GM18511 (cell line): ENCODE data around the gene GRB10.

Experiments
- ATAC-seq: cut with Tn5 transposase; IDR thresholded peaks from one replicate; pipeline ENCODE4 v1.9.1; 2021; ENCODE audit warnings: mild to moderate bottlenecking, moderate library complexity; ENCODE audit not compliant: unreplicated experiment

Gene GRB10

DNA sequence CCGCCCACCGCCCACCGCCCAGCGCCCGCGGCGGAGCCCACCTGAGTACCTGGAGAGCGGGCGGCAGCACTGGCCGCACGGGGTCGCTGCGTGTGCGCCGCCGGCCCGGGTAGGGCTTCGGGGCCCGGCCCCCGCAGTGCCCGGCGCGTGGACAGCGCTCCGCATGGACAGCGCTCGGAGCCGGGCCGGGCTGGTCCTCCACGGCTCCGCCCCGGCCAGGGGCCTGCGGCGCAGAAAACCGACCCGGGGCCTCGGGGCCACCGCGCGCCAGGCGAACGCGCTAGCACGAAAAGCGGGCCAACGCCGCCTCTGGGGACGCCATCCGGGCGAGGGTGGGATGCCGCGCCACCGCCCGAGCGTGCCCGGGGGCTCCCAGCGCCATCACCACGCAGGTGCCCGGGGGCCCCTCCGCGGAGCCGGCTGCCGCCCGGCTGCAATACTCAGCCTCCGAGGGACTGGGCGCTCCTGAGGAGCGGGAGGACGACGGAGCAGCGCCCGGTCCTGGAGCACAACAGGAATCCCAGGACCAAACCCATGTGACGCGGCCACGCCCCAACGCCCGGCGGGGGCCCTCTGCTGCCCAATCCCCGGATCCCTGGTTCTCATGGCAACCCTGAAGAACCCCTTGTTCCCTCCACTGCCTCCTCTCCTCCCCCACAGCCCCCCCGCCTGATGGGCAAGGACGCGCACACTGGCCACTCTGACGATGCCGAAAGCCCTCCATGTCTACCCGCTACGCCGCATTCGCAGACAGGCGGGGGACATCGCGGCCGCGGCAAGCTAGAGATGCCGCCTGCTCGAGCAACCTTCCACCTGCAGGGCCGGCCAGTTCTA, at the start of gene GRB10:
Gene GRB10, minus strand, starts transcription at position 522 of the 834 bp plus-strand sequence. CDS start 50,574 bp downstream, outside the sequence.
- ATAC-seq, result no peak

DNA sequence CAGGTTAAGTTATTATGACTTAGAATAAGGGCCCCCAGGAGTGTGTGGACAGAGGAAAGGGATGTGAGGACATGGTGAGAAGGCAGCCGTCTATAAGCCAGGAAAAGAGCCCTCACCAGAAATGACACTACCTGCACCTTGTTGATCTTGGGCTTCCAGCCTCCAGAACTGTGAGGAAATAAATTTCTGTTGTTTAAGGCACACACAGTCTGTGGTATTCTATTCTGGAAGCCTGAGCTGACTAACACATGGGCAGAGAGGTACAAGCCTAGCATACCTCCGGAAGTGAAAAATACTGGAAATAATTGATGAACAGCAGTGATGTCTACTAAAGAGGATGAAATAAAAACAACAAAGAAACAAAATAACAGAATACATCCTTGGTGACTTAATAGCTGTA, 46.1 kb upstream of the GRB10 start:
- no peak for ATAC-seq

- no peak for ATAC-seq
Observed at GRCh38 chr7:50828116-50828515, 45.4 kb upstream of the GRB10 start.

DNA sequence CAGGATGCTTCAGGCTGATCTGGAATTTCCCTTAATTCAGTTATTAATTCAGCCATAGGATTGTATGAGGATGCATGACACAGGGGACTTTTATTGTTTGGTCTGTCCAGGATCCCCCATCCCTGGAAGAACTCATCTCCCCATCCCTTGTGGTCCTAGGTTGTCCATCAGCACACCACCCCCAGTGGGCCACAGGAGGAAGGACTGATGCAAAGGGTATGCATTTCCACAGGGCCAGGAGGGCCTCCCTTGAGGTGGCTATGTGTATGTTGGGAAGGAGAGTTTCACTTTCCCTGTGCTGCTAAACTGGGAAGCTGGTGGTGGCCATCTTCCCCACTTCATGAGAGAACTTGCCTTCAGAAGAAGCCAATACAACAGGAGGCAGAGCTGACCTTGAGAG, 44.6 kb upstream of the GRB10 start:
- no peak for ATAC-seq

GRCh38 chr7:50826371-50827172, 43.9 kb upstream of the GRB10 start:
- no peak for ATAC-seq

DNA sequence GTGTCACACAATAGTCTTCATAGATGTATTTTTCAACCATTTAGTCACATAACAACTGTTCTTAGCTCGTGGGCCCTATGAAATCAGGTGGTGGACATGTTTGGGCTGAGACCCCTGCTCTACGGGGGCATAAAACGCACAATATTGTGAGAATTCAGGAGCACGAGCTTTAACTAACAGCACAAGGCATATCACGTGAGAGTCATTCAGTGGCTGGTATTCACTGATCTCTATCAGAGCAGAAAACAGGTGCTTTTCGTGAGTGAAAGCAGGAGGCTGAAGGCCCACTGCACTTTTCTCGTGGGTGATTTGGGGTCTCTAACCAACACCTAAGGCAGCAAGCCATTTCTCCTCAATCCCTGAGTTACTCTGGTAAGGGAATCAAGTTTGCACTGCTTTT, 42.8 kb upstream of the GRB10 start:
- ATAC-seq, result no peak

DNA sequence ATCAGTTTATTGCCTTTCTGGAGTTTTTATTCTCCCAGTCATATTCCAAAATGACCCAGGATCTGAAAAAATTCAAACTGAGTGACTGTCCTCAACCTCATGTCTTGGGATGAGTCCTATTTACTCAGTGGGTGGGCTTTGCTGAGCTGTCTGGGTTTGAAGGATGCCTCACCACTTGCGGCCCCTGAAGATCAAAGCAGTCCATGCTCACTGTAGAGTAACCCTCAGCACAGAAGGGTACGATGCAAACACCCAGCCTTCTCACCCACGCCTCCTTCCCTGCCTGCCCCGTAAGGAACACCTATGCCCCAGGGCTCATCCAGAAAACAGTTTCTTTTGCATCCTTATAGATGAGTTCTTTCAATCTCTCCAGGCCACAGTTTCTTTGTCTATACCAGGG, 42.2 kb upstream of the GRB10 start:
- ATAC-seq, result no peak

GRCh38 chr7:50822706-50823105, 40.0 kb upstream of the GRB10 start:
- no peak for ATAC-seq

- no peak for ATAC-seq
Observed at GRCh38 chr7:50822110-50822509, 39.4 kb upstream of the GRB10 start.

DNA sequence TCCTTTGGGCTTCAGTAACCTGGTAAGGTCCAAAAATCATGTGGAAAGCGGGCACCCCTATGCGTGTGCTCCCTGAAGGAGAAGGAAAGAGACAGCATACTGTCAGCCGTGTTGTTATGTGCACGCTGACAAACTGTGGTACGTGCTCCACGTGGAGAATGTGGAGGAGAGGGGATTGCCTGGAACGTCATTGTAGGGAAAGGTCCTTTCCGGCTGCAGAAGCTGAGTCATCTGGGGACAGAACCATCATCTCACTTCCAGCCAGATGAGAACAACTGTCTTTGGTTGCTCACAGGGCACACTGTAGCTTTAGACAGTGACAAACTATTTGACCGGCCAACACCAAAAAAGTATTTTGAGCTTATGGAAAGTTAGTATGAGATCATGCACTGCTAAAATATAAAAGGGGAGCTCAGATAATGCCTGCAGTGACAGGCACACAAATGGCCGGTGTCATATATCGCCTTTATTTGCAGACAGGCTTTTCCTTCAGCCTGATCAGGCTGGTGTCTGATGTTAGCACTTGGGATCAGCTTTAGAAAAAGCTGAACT, 38.8 kb upstream of the GRB10 start:
- ATAC-seq, result no peak

GRCh38 chr7:50818324-50818723, 35.6 kb upstream of the GRB10 start:
- no peak for ATAC-seq

DNA sequence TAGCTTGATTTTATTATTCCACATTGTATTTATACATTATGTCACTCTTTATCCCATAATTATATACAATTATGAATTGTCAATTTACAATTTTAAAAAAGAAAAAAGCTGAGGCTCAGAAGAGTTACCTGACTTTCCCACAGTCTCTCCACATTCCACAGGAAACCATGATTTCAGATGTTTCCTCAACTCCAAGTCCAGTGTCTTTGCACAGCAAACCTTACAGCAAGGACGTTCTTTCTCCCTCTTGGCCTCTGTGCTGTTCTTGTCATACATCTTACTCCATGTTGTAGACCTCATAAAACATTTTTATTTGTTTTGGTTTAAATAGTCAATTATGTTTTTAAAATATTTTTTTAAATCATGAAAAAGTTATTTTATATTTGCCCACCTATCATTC, 34.9 kb upstream of the GRB10 start:
- ATAC-seq, result no peak

- ATAC-seq, result no peak
Observed at GRCh38 chr7:50815138-50815537, 32.4 kb upstream of the GRB10 start.

DNA sequence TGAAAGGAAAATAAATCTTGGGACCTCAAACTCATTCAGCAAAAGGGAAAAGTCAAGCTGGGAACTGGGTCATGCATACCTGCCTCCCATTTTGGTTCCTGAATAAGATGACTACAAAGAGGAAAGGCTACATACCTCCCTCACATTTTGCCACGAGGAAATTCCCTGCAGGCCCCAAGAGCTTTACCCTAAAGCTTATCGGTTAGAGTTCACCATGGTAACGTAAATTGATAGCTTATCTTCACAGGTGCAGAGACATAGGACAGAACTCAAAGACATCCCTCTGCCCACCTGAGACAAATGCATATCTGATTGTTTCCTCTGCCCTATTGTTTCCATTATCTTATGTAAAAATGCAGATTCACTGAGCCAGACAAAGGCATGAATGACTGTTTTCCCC, 31.5 kb upstream of the GRB10 start:
- ATAC-seq, result no peak

DNA sequence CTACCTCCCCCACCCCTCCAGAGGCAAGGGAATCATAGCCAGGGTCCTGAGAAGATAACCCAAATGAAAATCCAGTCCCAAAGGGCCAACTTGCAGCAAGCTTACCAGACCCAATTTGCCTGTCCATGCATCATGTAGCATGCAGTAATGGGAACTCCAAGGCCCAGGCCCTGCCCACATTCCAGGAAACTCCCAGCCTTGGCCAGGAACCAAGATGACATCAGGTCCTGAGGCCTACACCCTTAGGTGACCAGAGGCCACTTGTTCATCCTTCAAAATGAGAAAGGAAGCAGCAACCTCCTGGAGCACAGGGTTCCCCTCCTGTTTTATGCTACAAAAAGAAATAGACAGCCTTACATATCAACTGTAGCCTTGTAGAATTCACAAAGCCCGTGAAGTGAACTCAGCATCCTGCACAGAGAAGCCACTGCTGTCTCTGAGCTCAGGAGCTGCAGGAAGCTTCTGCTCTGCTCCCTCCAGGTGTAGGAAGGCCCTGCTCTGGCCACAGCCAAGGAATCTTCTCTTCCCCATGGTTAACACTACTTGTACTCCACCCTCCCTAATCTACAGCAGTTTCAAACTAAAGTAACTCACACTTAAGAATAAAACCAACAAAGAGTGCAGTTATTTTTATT, 30.3 kb upstream of the GRB10 start:
- no peak for ATAC-seq

GRCh38 chr7:50812094-50812493, 29.4 kb upstream of the GRB10 start:
- ATAC-seq, result no peak

- no peak for ATAC-seq
Observed at GRCh38 chr7:50808282-50808888, 25.7 kb upstream of the GRB10 start.

GRCh38 chr7:50807026-50807730, 24.5 kb upstream of the GRB10 start:
- no peak for ATAC-seq

DNA sequence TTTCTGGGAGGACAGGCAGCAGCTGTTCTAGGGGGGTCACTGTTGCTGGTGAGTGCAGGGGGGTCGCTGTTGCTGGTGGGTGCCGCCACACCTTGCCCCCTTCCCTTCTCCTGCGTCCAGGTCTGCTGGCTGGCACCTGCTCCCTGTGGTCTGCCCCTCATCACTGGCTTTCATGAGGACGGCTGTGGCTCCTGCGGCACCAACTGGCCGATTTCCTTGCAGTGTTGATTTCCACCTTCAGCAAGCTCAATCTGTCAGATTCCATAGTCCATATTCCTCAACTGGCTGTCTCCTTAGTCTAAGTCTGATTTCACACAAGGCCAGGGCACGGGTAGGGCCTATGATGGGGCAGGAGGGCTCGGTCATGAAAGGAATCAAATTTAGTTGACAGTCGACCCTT, 23.4 kb upstream of the GRB10 start:
- ATAC-seq, result no peak

GRCh38 chr7:50805447-50806125, 22.9 kb upstream of the GRB10 start:
- no peak for ATAC-seq
